K562 (cell line): ENCODE data around the gene ZKSCAN1. TPM values are rescaled to one million over a fixed set of nuclear protein-coding genes. Genes with fewer than 3 reads are reported as not detected.

Experiments
- ADNP ChIP-seq: fragments of 200-800 bp; sonication (Bioruptor generic); IDR thresholded peaks from 2 replicates; pipeline ENCODE4 v1.6.1; 2016; ENCODE audit warnings: missing genetic modification characterization, missing compliant biosample characterization
- ARID4B ChIP-seq: sonication (generic); formaldehyde crosslinking; IDR thresholded peaks from 2 replicates; pipeline ENCODE4 v1.8.0; 2022; ENCODE audit warnings: mild to moderate bottlenecking, missing genetic modification reagents
- CTBP1 ChIP-seq: fragments of 450-650 bp; IDR thresholded peaks from 2 replicates; pipeline ENCODE4 v1.6.1; 2016; ENCODE audit warnings: borderline replicate concordance
- E2F1 ChIP-seq: sonication (generic); formaldehyde crosslinking; IDR thresholded peaks from 2 replicates; pipeline ENCODE4 v1.8.1; 2023; ENCODE audit warnings: mild to moderate bottlenecking, missing genetic modification reagents, moderate library complexity
- FOXJ2 ChIP-seq: fragments of 200-800 bp; sonication (Bioruptor generic); IDR thresholded peaks from 2 replicates; pipeline ENCODE4 v1.6.1; 2016; ENCODE audit warnings: missing genetic modification characterization, missing compliant biosample characterization
- GABPA ChIP-seq: fragments of 200-800 bp; sonication (Bioruptor generic); conservative IDR thresholded peaks from 2 replicates; pipeline ENCODE4 v1.6.1; 2016; ENCODE audit warnings: low read depth, missing genetic modification characterization, missing compliant biosample characterization
- GABPB1 ChIP-seq: sonication (generic); formaldehyde crosslinking; IDR thresholded peaks from 2 replicates; pipeline ENCODE4 v1.8.0; 2022; ENCODE audit warnings: mild to moderate bottlenecking, missing genetic modification reagents
- GATAD2B ChIP-seq: fragments of 450-650 bp; IDR thresholded peaks from 2 replicates; pipeline ENCODE4 v1.6.1; 2017; ENCODE audit warnings: mild to moderate bottlenecking, borderline replicate concordance
- HDAC3 ChIP-seq: fragments of 450-650 bp; IDR thresholded peaks from 2 replicates; pipeline ENCODE4 v1.6.1; 2018; ENCODE audit warnings: borderline replicate concordance, mild to moderate bottlenecking, moderate library complexity; ENCODE audit not compliant: partially characterized antibody
- IFI16 ChIP-seq: fragments of 250-450 bp; sonication (Bioruptor Pico); IDR thresholded peaks from 2 replicates; pipeline ENCODE4 v2.1.2; 2022; ENCODE audit warnings: mild to moderate bottlenecking, inconsistent platforms
- KAT8 ChIP-seq: fragments of 450-650 bp; IDR thresholded peaks from 2 replicates; pipeline ENCODE4 v1.6.1; 2016; ENCODE audit warnings: low read depth, mild to moderate bottlenecking
- MECOM ChIP-seq: fragments of 250-450 bp; sonication (Bioruptor Pico); IDR thresholded peaks from 2 replicates; pipeline ENCODE4 v1.8.0; 2022; ENCODE audit warnings: inconsistent platforms
- PML ChIP-seq: IDR thresholded peaks from 2 replicates; pipeline ENCODE4 v1.6.1; 2012; ENCODE audit warnings: low read length, inconsistent platforms
- SRSF1 ChIP-seq: fragments of 200-400 bp; formaldehyde crosslinking; IDR thresholded peaks from 2 replicates; pipeline ENCODE4 v1.6.1; 2017; ENCODE audit warnings: mild to moderate bottlenecking, low read depth, low read length, moderate library complexity
- THAP12 ChIP-seq: fragments of 250-450 bp; sonication (Bioruptor Pico); IDR thresholded peaks from 2 replicates; pipeline ENCODE4 v1.9.0; 2021; ENCODE audit warnings: mild to moderate bottlenecking, inconsistent platforms
- UBTF ChIP-seq, 2 experiments: IDR thresholded peaks; 2 replicates each; pipeline ENCODE4 v1.6.1; 2012; ENCODE audit warnings: improper control_type of control experiment in 2 of 2, low read depth in 2 of 2, low read length in 2 of 2, borderline replicate concordance in 1 of 2
- polyA plus RNA-seq, 8 experiments: library from polyadenylated mRNA; depleted of rRNA in 4 of 8; stranded (reverse) in 5 of 8; unstranded in 3 of 8; fragments of >200 nt; fragmentation: Nextera tagmentation in 2 of 8; fragmentation: Illumina TruSeq in 1 of 8; extraction: Ambion mirVana in 2 of 8; extraction: Trizol in 1 of 8; gene quantifications; 2 replicates each; pipeline versions ENCODE4 v1.2.1 to v1.2.3, GENCODE V29; 2011 to 2014; ENCODE audit warnings: inconsistent platforms in 1 of 8, missing spikeins in 1 of 8
- total RNA-seq, 7 experiments: library from RNA; depleted of rRNA in 6 of 7; stranded (reverse); fragments of >200 nt in 6 of 7; fragmentation: Illumina TruSeq in 2 of 7; extraction: Trizol in 2 of 7; gene quantifications; 2 replicates each; pipeline versions ENCODE4 v1.2.1 to v1.2.3, GENCODE V29; 2011 to 2021; ENCODE audit warnings: low replicate concordance in 1 of 7

Gene ZKSCAN1
- total and polyA plus RNA-seq, 9 of the 15 experiments (the other 6 are each of a cell fraction or from before 2014, with no cell fraction given) = 5.3 to 43.0 (median 23.2) TPM

- TF ChIP-seq UBTF (IDR thresholded peaks at IDR 0.05; ENCODE audit: borderline replicate concordance in 1 of 2, low read depth in 2 of 2, low read length in 2 of 2) (peak; percentile 25 to 59; a peak in 1 of 4 replicates), ARID4B (CRISPR knock-in tag) (peak; percentile 83), GATAD2B (0 out of 2 replicates have a peak, but pooled peaks have one; percentile 45), ADNP (tag) (no peak), GABPA (tag) (peak; percentile 97), FOXJ2 (tag) (0 out of 2 replicates have a peak, but pooled peaks have one; percentile 39), KAT8 (no peak), IFI16 (CRISPR knock-in tag) (0 out of 2 replicates have a peak, but pooled peaks have one; percentile 35), HDAC3 (no peak), PML (peak; percentile 76; the same call in 1 of the 2 replicates), E2F1 (0 out of 2 replicates have a peak, but pooled peaks have one; percentile 31), CTBP1 (peak; percentile 63; the same call in 1 of the 2 replicates), GABPB1 (CRISPR knock-in tag) (peak; percentile 98), MECOM (CRISPR knock-in tag) (no peak), SRSF1 (no peak), THAP12 (peak; percentile 38; the same call in 1 of the 2 replicates)
These were observed 34.3 kb downstream of the ZKSCAN1 start, which contains the start of gene ZSCAN21 (continued) for GRCh38 chr7:100049441-100050291.
